ENCODE data around the gene DEPDC4. TPM values are rescaled to one million over a fixed set of nuclear protein-coding genes. Genes with fewer than 3 reads are reported as not detected.

DEPDC4 gene
- total RNA-seq, 1 experiment from 2014 or later, result 3.2 TPM

- Mint-ChIP-seq H3K36me3 (ENCODE audit: insufficient read depth in 1 of 3, low read depth in 3 of 3) (peaks cover 21 to 24% (median 23%) of the 10 kb centered on the region in 3 experiments), H3K4me3 (no peak overlapping the region)
- no peaks in the 10 kb centered on the region for H3K4me1 ChIP-seq (ENCODE audit: insufficient read depth, low read length)
Observed at GRCh38 chr12:100290016-100290415, 23.1 kb upstream of the DEPDC4 start.

More at GRCh38 chr12:100290016-100290415, 23.1 kb upstream of the DEPDC4 start:
- H2BK5ac ChIP-seq (ENCODE audit: insufficient read length, low read length), result no peak overlapping the region
- Mint-ChIP-seq H3K27ac (no peak overlapping the region), H3K27me3 (ENCODE audit: low read depth) (no peaks in the 10 kb centered on the region), H3K9me3 (peaks cover 4 to 8% of the 10 kb centered on the region in 2 experiments; a peak in 4 of 5 replicates), H3K4me1 (no peaks in the 10 kb centered on the region)
- H3K9me3 ChIP-seq (ENCODE audit: control insufficient read depth, low read depth, low read length), result no peaks in the 10 kb centered on the region
- no peak for TF ChIP-seq CTCF (conservative IDR thresholded peaks at IDR 0.05)
- H3K18ac ChIP-seq (ENCODE audit: insufficient read length, low read depth, low read length), result no peak overlapping the region
- H3K9ac ChIP-seq (ENCODE audit: extremely low read depth, insufficient read length, low read length), result no peak overlapping the region
- H3T11ph ChIP-seq (ENCODE audit: low read length), result no peak overlapping the region
- H2AFZ ChIP-seq (ENCODE audit: low read length), result no peak overlapping the region
- H3K4me2 ChIP-seq (ENCODE audit: insufficient read depth, insufficient read length, low read length), result no peak overlapping the region
- H2BK12ac ChIP-seq (ENCODE audit: insufficient read length, low read depth, low read length), result no peak overlapping the region
- no peaks in the 10 kb centered on the region for H3K27me3 ChIP-seq (ENCODE audit: insufficient read depth, low read length)
- no peak overlapping the region for H3K56ac ChIP-seq (ENCODE audit: insufficient read length, low read depth, low read length)
- no peak overlapping the region for H4K5ac ChIP-seq (ENCODE audit: insufficient read length, low read depth, low read length)
- no peaks in the 10 kb centered on the region for H3K79me1 ChIP-seq (ENCODE audit: insufficient read depth, low read depth, low read length, poor library complexity, severe bottlenecking)
- H3K27ac ChIP-seq (ENCODE audit: insufficient read length, low read depth, low read length), result no peak overlapping the region
- no peak for DNase-seq
- H4K8ac ChIP-seq (replicated peaks; ENCODE audit: insufficient read length, low read depth, low read length), result no peak overlapping the region
- H4K91ac ChIP-seq (ENCODE audit: insufficient read length, low read depth, low read length), result no peak overlapping the region
- WGBS (ENCODE audit: extremely low coverage, insufficient read length, low lambda C conversion rate), result no CpG with 5 or more reads among the region's 3 CpGs
- H2BK120ac ChIP-seq (ENCODE audit: low read depth, low read length, poor library complexity, severe bottlenecking), result no peak overlapping the region
- H3K23ac ChIP-seq (ENCODE audit: insufficient read length, low read depth, low read length), result no peak overlapping the region
- H2BK20ac ChIP-seq (ENCODE audit: low read depth, low read length, poor library complexity, severe bottlenecking), result no peak overlapping the region
- no peak overlapping the region for H3K14ac ChIP-seq (ENCODE audit: insufficient read depth, low read length)
- H4K20me1 ChIP-seq (ENCODE audit: control insufficient read depth, insufficient read depth, insufficient read length), result no peaks in the 10 kb centered on the region
- H3K4ac ChIP-seq (ENCODE audit: low read depth, low read length), result no peak overlapping the region
- H3K79me2 ChIP-seq (ENCODE audit: insufficient read depth, low read length), result no peaks in the 10 kb centered on the region
- no peak overlapping the region for H2AK5ac ChIP-seq (ENCODE audit: insufficient read length, low read length)
- H3K23me2 ChIP-seq (ENCODE audit: insufficient read length, low read depth, low read length, poor library complexity, severe bottlenecking), result no peaks in the 10 kb centered on the region
- no peak overlapping the region for H2BK15ac ChIP-seq (ENCODE audit: low read depth, low read length)

Data from H9 (cell line).